Fibroblast of the conjunctiva (primary cell): ENCODE results near the gene PRDM15.

ENCODE experiments used
- DNase-seq: peaks from one replicate; pipeline ENCODE4 v3.0.0-alpha.2; 2010; ENCODE audit warnings: low read depth

Gene PRDM15

GRCh38 chr21:41778930-41779600, 100.1 kb downstream of the PRDM15 start:
- no peak for DNase-seq

- DNase-seq = peak; percentile 74
These were observed 101.0 kb downstream of the PRDM15 start for GRCh38 chr21:41777951-41778815.

- DNase-seq = no peak
These were observed 102.4 kb downstream of the PRDM15 start for GRCh38 chr21:41776778-41777177.

- no peak for DNase-seq
These were observed 104.0 kb downstream of the PRDM15 start for GRCh38 chr21:41775149-41775472.

GRCh38 chr21:41774467-41775148, 104.5 kb downstream of the PRDM15 start:
- DNase-seq = no peak

- no peak for DNase-seq
These were observed 106.6 kb downstream of the PRDM15 start for GRCh38 chr21:41772351-41773080.

GRCh38 chr21:41771625-41771945, 107.6 kb downstream of the PRDM15 start:
- no peak for DNase-seq

- DNase-seq = no peak
These were observed 108.1 kb downstream of the PRDM15 start for GRCh38 chr21:41770901-41771624.

- no peak for DNase-seq
These were observed 109.2 kb downstream of the PRDM15 start for GRCh38 chr21:41769933-41770332.

- DNase-seq = no peak
These were observed 109.6 kb downstream of the PRDM15 start for GRCh38 chr21:41769521-41769920.

- no peak for DNase-seq
These were observed 110.0 kb downstream of the PRDM15 start for GRCh38 chr21:41769111-41769510.

- DNase-seq = no peak
These were observed 110.6 kb downstream of the PRDM15 start for GRCh38 chr21:41768437-41769042.

GRCh38 chr21:41767606-41768436, 111.3 kb downstream of the PRDM15 start:
- DNase-seq = no peak

- no peak for DNase-seq
These were observed 112.1 kb downstream of the PRDM15 start, which contains the start of gene RIPK4 for GRCh38 chr21:41766883-41767605. Gene RIPK4, minus strand, starts transcription at chr21:41767052. Its CDS starts 11 bp downstream, at chr21:41767041.

- no peak for DNase-seq
These were observed 112.9 kb downstream of the PRDM15 start for GRCh38 chr21:41765973-41766882.

GRCh38 chr21:41765420-41765821, 113.7 kb downstream of the PRDM15 start:
- DNase-seq = no peak

- no peak for DNase-seq
These were observed 114.4 kb downstream of the PRDM15 start for GRCh38 chr21:41764558-41765419.

GRCh38 chr21:41763996-41764395, 115.1 kb downstream of the PRDM15 start:
- no peak for DNase-seq
